AG09319 (cell line): ENCODE data around the gene EOGT.

Experiments
- DNase-seq: peaks from one replicate; pipeline ENCODE4 v3.0.0-alpha.2; 2010; ENCODE audit warnings: low read depth; ENCODE audit errors: extremely low read depth
- TF ChIP-seq, protein P1 (sequence below): IDR thresholded peaks from 2 replicates; pipeline ENCODE4 v1.5.1; 2011; ENCODE audit warnings: low read depth, mild to moderate bottlenecking, inconsistent platforms, low read length, moderate library complexity

EOGT gene

GRCh38 chr3:69013253-69014021, at the start of gene EOGT:
TSS of gene EOGT (minus strand) at chr3:69013684. CDS start at chr3:69009846, 3,838 bp downstream.
- DNase-seq: peak; percentile 77
- TF ChIP-seq, protein P1, sequence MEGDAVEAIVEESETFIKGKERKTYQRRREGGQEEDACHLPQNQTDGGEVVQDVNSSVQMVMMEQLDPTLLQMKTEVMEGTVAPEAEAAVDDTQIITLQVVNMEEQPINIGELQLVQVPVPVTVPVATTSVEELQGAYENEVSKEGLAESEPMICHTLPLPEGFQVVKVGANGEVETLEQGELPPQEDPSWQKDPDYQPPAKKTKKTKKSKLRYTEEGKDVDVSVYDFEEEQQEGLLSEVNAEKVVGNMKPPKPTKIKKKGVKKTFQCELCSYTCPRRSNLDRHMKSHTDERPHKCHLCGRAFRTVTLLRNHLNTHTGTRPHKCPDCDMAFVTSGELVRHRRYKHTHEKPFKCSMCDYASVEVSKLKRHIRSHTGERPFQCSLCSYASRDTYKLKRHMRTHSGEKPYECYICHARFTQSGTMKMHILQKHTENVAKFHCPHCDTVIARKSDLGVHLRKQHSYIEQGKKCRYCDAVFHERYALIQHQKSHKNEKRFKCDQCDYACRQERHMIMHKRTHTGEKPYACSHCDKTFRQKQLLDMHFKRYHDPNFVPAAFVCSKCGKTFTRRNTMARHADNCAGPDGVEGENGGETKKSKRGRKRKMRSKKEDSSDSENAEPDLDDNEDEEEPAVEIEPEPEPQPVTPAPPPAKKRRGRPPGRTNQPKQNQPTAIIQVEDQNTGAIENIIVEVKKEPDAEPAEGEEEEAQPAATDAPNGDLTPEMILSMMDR: peak; percentile 64

- TF ChIP-seq, protein P1: no peak
- DNase-seq: no peak
Measured at GRCh38 chr3:69059688-69060087, 46.2 kb upstream of the EOGT start.

DNA sequence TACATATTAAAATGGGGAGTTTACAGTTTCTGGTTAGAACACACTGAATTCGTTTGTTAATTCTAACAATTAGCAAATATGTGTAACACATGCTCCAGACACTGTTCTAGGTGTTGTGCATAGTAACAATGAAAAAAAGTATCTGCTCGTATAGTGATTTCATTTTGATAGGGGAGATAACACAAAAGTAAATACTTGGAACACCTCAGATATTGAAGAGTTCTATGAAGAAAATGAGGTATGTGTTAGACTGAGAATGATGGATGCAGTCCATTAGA, 45.4 kb upstream of the EOGT start:
- TF ChIP-seq, protein P1: no peak
- no peak for DNase-seq

DNA sequence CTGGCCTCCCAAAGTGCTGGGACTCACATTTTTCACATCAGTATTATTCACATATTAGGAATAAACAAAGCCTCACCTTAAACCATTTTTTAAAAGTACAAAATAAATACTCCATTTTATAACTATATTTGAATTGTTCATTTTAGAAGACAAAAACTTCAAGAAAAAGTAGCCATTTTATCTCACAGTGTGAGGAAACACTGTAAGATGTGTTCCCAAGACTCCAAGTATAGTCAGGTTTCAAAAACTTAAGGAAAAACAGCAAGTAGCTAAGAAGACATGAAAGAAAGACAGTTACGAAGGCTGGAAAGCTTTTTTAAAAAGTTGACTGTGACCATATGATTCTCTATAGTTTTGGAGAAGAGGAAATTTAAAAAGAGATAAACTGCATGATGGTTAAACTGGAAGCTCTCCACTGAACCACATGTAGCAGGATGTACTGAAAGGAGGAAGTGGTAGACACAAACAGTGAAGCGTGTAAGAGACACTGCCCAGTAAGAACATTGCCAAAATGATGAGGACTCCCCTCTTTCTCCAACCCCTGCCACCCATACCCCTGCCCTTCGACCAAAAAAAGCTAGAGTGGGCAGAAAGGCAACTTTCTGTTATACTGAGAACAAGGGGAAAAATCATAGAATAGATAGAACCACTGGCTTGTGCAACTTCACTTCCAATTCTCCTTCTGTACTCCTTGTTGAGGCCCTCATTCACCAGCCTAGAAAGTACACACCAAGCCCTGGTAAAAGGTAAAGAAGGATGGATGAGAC, 44.9 kb upstream of the EOGT start:
- TF ChIP-seq, protein P1: no peak
- DNase-seq: no peak

- no peak for DNase-seq
- TF ChIP-seq, protein P1: no peak; the same call in none of the 2 replicates
Measured at GRCh38 chr3:69052472-69052898, 39.0 kb upstream of the EOGT start.

GRCh38 chr3:69051756-69052471, 38.4 kb upstream of the EOGT start, which contains the start of gene TMF1:
TSS of gene TMF1 (minus strand) at chr3:69052333. CDS start at chr3:69052086, 247 bp downstream.
- DNase-seq: peak; percentile 98
- TF ChIP-seq, protein P1: no peak
